C4-2B (cell line): ENCODE measurements around the gene SLC41A2.

Source experiments
- H3K27ac ChIP-seq: fragments of 450-650 bp; 2 replicates; pipeline ENCODE4 v1.5.1; 2017
- ZFX ChIP-seq: fragments of 450-650 bp; IDR thresholded peaks from 2 replicates; pipeline ENCODE4 v1.6.1; 2017
- TF ChIP-seq, protein P1 (sequence below): fragments of 450-650 bp; conservative IDR thresholded peaks from 2 replicates; pipeline ENCODE4 v1.5.1; 2017; ENCODE audit warnings: mild to moderate bottlenecking

The SLC41A2 gene

DNA sequence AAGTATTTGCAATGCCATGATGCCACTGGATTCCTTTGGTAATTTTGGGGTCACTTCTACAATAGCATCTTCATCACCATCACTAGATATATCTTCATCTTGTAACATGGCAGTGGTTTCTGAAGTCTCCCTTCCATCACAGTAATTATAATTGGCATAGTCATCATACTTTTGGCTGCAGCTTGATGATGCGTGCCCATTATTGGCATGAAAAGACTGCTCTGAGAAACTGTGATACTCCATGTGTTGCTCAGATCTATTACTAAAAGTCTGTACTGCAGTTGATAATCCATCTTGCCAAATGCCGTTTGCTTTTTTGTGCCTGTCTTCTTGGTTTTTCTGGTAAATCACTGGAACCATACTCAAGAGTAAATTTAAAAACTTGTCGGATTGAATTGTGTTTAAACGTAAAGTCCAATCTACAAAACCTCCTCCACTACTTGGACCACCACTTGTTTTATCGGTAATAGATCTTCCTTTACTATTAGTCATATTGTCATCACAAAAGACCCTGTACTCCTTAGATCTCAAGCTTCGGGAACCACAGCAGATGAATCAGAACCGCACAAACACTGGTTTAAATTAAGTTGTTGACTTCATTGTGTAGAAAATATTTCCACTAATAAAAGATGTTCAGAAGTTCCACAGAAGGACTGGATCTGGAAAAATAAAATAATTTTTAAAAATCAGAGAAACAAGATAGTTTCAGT lies 29.9 kb downstream of the SLC41A2 start:
- no peak overlapping the region for H3K27ac ChIP-seq
- TF ChIP-seq ZFX = no peak
- TF ChIP-seq, protein P1, sequence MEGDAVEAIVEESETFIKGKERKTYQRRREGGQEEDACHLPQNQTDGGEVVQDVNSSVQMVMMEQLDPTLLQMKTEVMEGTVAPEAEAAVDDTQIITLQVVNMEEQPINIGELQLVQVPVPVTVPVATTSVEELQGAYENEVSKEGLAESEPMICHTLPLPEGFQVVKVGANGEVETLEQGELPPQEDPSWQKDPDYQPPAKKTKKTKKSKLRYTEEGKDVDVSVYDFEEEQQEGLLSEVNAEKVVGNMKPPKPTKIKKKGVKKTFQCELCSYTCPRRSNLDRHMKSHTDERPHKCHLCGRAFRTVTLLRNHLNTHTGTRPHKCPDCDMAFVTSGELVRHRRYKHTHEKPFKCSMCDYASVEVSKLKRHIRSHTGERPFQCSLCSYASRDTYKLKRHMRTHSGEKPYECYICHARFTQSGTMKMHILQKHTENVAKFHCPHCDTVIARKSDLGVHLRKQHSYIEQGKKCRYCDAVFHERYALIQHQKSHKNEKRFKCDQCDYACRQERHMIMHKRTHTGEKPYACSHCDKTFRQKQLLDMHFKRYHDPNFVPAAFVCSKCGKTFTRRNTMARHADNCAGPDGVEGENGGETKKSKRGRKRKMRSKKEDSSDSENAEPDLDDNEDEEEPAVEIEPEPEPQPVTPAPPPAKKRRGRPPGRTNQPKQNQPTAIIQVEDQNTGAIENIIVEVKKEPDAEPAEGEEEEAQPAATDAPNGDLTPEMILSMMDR = no peak

DNA sequence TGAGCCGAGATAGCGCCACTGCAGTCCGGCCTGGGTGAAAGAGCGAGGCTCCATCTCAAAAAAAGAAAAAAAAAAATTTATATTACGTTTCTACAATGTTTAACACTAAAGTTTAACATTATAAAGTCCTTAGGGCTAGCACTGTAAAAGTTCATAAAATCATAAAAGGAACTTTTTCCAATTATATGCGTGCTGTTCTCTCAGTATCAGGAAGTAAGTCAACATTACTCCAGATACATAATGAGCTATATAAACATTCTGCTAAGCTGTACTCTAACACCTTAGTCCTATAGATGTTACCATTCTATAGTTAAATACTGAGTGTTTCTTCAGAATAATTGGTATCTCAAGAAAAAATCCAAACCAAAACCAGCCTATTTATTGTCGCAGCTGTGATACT lies 32.6 kb downstream of the SLC41A2 start:
- H3K27ac ChIP-seq = no peak overlapping the region
- TF ChIP-seq, protein P1 = no peak
- no peak for TF ChIP-seq ZFX

DNA sequence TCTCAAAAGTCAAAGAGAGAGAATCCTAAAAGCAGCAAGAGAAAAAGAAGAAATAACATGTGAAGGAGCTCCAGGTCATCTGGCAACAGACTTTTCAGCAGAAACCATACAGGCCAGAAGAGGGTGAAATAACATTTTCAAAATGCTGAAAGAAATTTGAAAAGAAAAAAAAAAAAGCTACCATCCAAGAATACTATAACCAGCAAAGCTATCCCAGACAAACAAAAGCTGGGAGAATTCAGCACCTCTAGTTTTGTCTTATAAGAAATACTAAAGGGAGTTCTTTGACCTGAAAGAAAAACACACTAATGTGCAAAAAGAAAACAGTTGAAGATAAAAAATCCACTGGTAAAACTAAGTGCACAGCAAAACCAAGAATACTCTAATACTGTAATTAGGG lies 36.8 kb downstream of the SLC41A2 start:
- TF ChIP-seq, protein P1 = no peak
- TF ChIP-seq ZFX = no peak
- H3K27ac ChIP-seq = no peak overlapping the region

DNA sequence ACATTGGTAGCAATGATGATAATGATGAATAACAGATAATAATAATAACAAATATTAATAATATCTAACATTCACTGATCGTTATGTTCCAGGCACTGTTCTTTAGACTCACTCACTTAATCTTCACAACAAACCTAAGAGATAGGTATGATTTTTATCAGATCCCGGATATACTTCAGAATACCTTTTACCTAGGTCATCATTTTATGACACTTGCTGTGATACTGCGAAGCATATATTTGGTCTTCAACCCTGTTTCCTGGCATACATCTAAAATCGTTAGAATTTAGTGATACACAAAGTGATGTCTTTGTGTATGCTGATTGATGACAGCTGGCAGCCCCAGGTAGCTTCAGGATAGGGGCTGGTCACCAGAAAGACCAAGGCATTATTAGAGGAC lies 46.1 kb downstream of the SLC41A2 start:
- TF ChIP-seq ZFX = no peak
- H3K27ac ChIP-seq = no peak overlapping the region

DNA sequence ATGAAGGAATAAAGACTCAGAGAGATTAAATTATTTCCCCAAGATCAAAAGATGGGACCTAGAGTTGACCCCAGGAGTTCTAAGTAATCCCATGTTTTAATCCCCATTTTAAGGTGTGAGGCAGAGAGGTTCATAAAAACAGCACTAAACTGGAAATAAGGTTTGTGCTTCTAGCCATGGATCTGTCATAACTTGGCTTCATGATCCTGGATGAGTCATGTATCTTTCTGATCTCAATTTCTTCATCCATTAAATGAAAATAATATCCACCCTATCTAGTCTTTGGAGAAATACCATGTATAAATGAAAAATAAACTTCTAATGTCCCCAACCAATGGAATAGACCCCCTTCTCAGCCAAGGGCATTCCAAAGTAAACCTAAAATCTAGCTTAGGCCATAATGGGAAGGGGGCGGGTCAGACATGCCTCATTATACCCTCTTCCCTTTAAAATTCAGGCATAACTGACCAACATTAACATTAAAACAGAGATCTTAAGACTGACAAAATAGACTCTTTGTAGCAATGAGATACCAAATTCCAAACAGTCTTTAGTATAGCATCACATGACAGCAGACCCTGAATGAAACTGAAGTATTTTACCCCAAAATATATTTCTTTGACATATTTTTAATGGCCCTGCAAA lies 47.8 kb downstream of the SLC41A2 start:
- no peak for TF ChIP-seq ZFX
- TF ChIP-seq, protein P1 = no peak
- no peak overlapping the region for H3K27ac ChIP-seq

DNA sequence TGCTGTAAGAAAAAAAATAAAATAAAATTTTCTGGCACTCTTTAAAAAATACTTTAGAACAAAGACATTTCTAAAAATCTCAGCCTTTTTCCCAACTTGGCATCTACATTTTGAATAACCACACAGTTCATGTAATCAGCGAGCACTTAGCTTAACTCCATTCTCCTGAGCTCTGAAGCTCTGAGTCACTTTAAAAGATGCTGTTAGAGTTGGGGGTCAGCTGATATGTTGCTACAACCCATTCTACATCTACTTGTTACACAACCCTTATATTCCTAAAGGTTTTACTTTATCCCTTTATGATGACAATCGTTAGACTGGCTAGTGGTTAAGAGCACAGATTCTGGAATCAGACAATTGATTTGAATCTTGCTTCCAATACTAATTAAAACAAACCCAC lies 48.3 kb downstream of the SLC41A2 start:
- no peak for TF ChIP-seq ZFX
- TF ChIP-seq, protein P1 = no peak
- H3K27ac ChIP-seq = no peak overlapping the region
